Uterus (tissue), 2 donors: ENCODE data around the gene PCDHGB2.

ENCODE experiments used
- CTCF ChIP-seq, 4 experiments: fragments of 200-600 bp in 2 of 4; fragments of 450-650 bp in 2 of 4; sonication (generic) in 2 of 4; IDR thresholded peaks; one replicate each; pipeline ENCODE4 v1.5.1; 2016 to 2019; ENCODE audit warnings: antibody characterized with exemption in 4 of 4, mild to moderate bottlenecking in 2 of 4, moderate library complexity in 1 of 4
- POLR2A ChIP-seq, 2 donors: fragments of 450-650 bp; IDR thresholded peaks; one replicate each; pipeline ENCODE4 v1.6.1; 2016; ENCODE audit warnings: antibody characterized with exemption in 2 of 2, mild to moderate bottlenecking in 1 of 2, moderate library complexity in 1 of 2

GRCh38 chr5:141354900-141355469 lies 4.8 kb upstream of the PCDHGB2 start, which contains the start of gene PCDHGA4:
- TF ChIP-seq CTCF (IDR thresholded peaks at IDR 0.05) (no peak), POLR2A (IDR thresholded peaks at IDR 0.05) (no peak)
